A673 (cell line): Measurements from ENCODE around the gene PRKAR1A. TPM values are rescaled to one million over a fixed set of nuclear protein-coding genes. Genes with fewer than 3 reads are reported as not detected.

ENCODE experiments used
- BruUV-seq: library from RNA; stranded (reverse); fragments of 400-500 nt; replicated peaks from 2 replicates; lab custom pipeline; 2021; lab: Mats Ljungman, UMichigan
- CTCF ChIA-PET: fragments of 300-600 bp; sonication (Branson Sonifier 250); formaldehyde crosslinking; loops from one replicate; lab custom pipeline; 2022; ENCODE audit warnings: antibody characterized with exemption; lab: Charles Lee
- POLR2A ChIA-PET: fragments of 300-600 bp; sonication (Branson Sonifier 250); formaldehyde crosslinking; loops from one replicate; lab custom pipeline; 2022; ENCODE audit warnings: antibody characterized with exemption; ENCODE audit not compliant: low non-redundant PET; lab: Charles Lee
- DNase-seq: peaks from one replicate; pipeline ENCODE4 v3.0.0-alpha.2; 2015; ENCODE audit warnings: low spot score
- H3K27ac ChIP-seq: fragments of 200-600 bp; sonication (generic); 2 replicates; pipeline ENCODE4 v1.5.1; 2016; ENCODE audit warnings: mixed run types, low read depth, mild to moderate bottlenecking, mixed read lengths, antibody characterized with exemption, low read length; ENCODE audit not compliant: poor library complexity, severe bottlenecking
- H3K27me3 ChIP-seq: fragments of 200-600 bp; sonication (generic); replicated peaks from 2 replicates; pipeline ENCODE4 v1.6.1; 2017; ENCODE audit warnings: mixed run types, low read depth, mild to moderate bottlenecking, mixed read lengths, antibody characterized with exemption, low read length; ENCODE audit not compliant: insufficient read depth, poor library complexity
- H3K36me3 ChIP-seq: fragments of 200-600 bp; sonication (generic); 2 replicates; pipeline ENCODE4 v1.6.1; 2016; ENCODE audit warnings: mixed run types, mild to moderate bottlenecking, mixed read lengths, antibody characterized with exemption, low read length; ENCODE audit not compliant: insufficient read depth, poor library complexity, severe bottlenecking
- H3K4me1 ChIP-seq: fragments of 200-600 bp; sonication (generic); 2 replicates; pipeline ENCODE4 v1.6.1; 2017; ENCODE audit warnings: mixed run types, mild to moderate bottlenecking, mixed read lengths, antibody characterized with exemption, low read length; ENCODE audit not compliant: insufficient read depth, poor library complexity, severe bottlenecking
- H3K4me3 ChIP-seq: fragments of 200-600 bp; sonication (generic); 2 replicates; pipeline ENCODE4 v1.5.1; 2016; ENCODE audit warnings: low read depth, mixed run types, mild to moderate bottlenecking, mixed read lengths, low read length; ENCODE audit not compliant: poor library complexity, severe bottlenecking
- H3K9me3 ChIP-seq: fragments of 200-600 bp; sonication (generic); 2 replicates; pipeline ENCODE4 v1.6.1; 2016; ENCODE audit warnings: mixed run types, low read depth, mild to moderate bottlenecking, mixed read lengths, antibody characterized with exemption, low read length; ENCODE audit not compliant: poor library complexity, severe bottlenecking
- CTCF ChIP-seq: fragments of 300-800, 200-600 bp; sonication (generic); conservative IDR thresholded peaks from 2 replicates; pipeline ENCODE4 v1.5.1; 2017; ENCODE audit warnings: low read depth, mild to moderate bottlenecking, antibody characterized with exemption, low read length, moderate library complexity, mixed read lengths
- EZH2 ChIP-seq: fragments of 200-600 bp; sonication (generic); IDR thresholded peaks from 2 replicates; pipeline ENCODE4 v1.6.1; 2017; ENCODE audit warnings: borderline replicate concordance, low read depth, mild to moderate bottlenecking, mixed read lengths, antibody characterized with exemption, low read length; ENCODE audit not compliant: poor library complexity, severe bottlenecking
- intact Hi-C: fragments of 100-400 bp; cut with micrococcal nuclease; formaldehyde crosslinking; loops from one replicate; pipeline ENCODE4 v1.10.0; 2022; ENCODE audit not compliant: unreplicated experiment
- total RNA-seq: library from RNA; stranded (reverse); gene quantifications from 2 replicates; pipeline ENCODE4 v1.2.3, GENCODE V29; 2021

Gene PRKAR1A
- total RNA-seq, 1 experiment from 2014 or later, result 168 TPM

GRCh38 chr17:68509141-68510057 is 2.8 kb upstream of the PRKAR1A start:
- Histone ChIP-seq H3K27me3 (no peaks in the 10 kb centered on the region), H3K4me1 (peaks cover 3% of the 10 kb centered on the region), H3K4me3 (no peak overlapping the region), H3K9me3 (no peaks in the 10 kb centered on the region), H3K27ac (no peak overlapping the region), H3K36me3 (peaks cover under 1% of the 10 kb centered on the region)
- ChIA-PET POLR2A (no interaction called here), CTCF (no interaction called here)
- TF ChIP-seq CTCF (no peak), EZH2 (no peak)
- peak; percentile 14 for DNase-seq
- BruUV-seq, result no TSS peak
- intact Hi-C loops, result no loop called here

GRCh38 chr17:68511254-68511670 is 968 bp upstream of the PRKAR1A start:
- Histone ChIP-seq H3K4me1 (peaks cover 7% of the 10 kb centered on the region), H3K27ac (peak overlapping the region; percentile 96), H3K4me3 (peak overlapping the region; percentile 88), H3K9me3 (no peaks in the 10 kb centered on the region), H3K27me3 (no peaks in the 10 kb centered on the region), H3K36me3 (peaks cover 14% of the 10 kb centered on the region)
- no TSS peak for BruUV-seq
- TF ChIP-seq EZH2 (no peak), CTCF (no peak)
- DNase-seq, result no peak
- ChIA-PET POLR2A (no interaction called here), CTCF (no interaction called here)
- intact Hi-C loops, result no loop called here

GRCh38 chr17:68511671-68512246 is 471 bp upstream of the PRKAR1A start:
- H3K4me3 ChIP-seq, result peak overlapping the region; percentile 88
- TF ChIP-seq CTCF, result no peak
- TF ChIP-seq EZH2, result no peak
- peak; percentile 77 for DNase-seq
- intact Hi-C loops, result no loop called here
- POLR2A ChIA-PET, result interaction anchor here (0.5 kb wide), 1 partner anchor 264 kb away, joined by 3 read pairs; no protein-coding TSS in a partner anchor
- BruUV-seq, result no TSS peak
- peak overlapping the region; percentile 96 for H3K27ac ChIP-seq
- peaks cover 19% of the 10 kb centered on the region for H3K36me3 ChIP-seq
- H3K27me3 ChIP-seq, result no peaks in the 10 kb centered on the region
- CTCF ChIA-PET, result no interaction called here
- H3K4me1 ChIP-seq, result peaks cover 7% of the 10 kb centered on the region
- H3K9me3 ChIP-seq, result no peaks in the 10 kb centered on the region
